HS-5 (cell line): ENCODE data around the gene ANKFN1.

Source experiments
- DNase-seq: peaks from one replicate; pipeline ENCODE4 v3.0.0-alpha.2; 2012; ENCODE audit warnings: low read depth

The ANKFN1 gene

DNA sequence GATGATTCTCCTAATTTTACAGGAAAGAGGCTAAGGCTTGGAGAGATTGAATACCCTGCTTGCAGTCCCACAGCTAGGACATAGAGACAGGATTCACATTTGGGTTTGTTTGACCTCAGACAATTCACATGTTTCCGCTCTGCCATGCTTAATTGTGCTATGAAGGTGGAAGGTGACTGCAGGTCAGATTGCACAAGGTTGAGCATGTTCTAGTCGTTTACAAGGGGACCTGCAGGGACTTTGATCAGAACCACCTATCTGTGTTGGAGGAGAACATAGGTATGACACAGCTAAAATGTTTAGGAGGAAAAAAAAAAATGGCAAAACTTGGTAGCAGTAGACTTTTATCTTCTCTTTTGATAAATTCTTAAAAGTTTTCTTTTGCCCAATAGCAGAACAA is 4.9 kb upstream of the ANKFN1 start:
- no peak for DNase-seq

DNA sequence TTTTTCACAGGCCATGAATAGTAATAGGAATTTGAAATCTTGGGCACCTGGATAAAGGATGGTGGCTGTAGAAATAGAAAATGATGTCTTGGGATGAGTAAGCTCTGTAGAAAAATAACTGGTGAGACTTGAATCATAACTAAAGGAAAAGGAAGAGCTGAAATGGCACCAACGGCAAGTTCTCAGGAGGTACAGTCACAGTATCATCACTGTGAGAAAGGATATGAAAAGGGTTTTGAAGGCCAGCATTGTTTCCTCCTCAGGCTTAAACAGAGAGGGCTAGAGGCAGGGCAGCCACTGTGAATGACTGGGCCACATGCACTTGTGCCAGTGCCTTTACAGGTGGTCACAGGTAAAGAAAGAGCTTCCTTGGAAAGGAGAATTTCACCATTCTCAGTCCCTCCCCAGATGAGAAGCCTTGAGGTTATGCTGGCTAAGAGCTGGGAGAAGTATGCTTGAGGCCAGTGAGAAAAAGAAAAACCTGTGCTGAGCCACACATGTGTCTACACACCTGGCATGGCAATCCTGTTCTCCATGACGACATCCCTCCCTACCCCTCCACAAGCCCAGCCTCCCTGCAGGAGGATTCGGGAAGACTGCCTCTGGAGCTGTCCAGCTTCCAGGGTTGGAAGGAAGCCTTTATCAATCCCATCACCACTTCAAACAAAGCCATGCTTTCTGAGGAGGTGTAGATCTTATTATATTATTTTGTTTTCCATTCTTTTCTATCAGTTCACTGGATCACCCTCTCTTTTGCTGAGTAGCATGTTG is 3.8 kb upstream of the ANKFN1 start:
- DNase-seq = no peak

DNA sequence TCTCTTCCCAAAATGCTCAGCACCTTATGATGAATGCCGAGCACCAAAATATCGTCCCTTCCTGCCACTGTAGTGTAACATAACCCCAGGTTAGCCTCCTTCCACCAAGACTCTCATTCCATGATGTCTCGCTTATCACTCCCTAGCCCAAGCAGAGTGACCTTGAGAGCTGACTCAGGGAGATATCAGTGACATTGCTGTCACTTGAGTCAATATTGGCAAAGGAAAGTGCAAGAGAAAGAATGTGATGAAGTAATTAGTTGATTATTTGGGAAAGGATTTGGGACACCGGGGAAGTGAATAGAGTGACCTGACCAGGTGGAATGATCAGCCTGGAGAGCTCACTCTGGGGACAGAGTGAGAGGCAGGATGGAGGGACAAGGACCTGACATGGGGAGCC is 2.6 kb upstream of the ANKFN1 start:
- DNase-seq = no peak

DNA sequence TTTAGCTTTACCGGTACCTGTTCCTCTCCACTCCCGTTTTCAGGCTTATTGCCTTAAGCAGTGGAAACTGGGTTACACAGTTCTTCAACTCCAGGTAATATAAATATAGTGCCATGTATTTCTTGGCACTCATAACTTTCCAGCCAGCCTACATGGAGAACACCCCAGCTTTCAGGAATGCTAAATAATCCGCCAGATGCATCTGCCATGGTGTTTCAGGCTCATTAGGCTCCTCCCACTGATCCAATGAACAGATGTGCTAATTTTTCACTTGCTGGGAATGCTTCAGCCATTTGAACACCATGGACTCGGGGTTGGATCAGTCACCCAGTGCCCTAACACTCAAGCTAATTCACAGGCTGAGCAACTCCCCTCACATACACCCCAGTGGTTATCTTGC is 4.6 kb downstream of the ANKFN1 start:
- DNase-seq = no peak

DNA sequence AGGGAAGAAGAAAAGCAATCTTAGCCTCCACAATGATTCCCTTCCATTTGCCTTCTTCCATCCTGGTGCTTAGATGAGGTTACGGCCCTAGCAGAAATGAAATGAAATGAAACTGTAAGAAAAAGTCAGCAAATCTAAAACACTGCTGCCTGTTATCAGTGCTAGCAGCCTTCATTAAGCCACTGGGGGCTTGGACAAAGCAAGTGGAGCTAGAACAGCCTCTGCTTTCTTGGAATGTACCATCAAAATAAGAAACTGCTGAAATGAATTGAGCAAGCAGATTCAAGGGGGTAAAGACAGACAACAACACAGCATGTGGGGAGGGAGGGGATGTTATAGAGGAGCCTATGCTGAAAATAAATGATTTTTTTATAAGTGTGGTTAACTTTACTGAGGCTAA is 5.1 kb downstream of the ANKFN1 start:
- no peak for DNase-seq

DNA sequence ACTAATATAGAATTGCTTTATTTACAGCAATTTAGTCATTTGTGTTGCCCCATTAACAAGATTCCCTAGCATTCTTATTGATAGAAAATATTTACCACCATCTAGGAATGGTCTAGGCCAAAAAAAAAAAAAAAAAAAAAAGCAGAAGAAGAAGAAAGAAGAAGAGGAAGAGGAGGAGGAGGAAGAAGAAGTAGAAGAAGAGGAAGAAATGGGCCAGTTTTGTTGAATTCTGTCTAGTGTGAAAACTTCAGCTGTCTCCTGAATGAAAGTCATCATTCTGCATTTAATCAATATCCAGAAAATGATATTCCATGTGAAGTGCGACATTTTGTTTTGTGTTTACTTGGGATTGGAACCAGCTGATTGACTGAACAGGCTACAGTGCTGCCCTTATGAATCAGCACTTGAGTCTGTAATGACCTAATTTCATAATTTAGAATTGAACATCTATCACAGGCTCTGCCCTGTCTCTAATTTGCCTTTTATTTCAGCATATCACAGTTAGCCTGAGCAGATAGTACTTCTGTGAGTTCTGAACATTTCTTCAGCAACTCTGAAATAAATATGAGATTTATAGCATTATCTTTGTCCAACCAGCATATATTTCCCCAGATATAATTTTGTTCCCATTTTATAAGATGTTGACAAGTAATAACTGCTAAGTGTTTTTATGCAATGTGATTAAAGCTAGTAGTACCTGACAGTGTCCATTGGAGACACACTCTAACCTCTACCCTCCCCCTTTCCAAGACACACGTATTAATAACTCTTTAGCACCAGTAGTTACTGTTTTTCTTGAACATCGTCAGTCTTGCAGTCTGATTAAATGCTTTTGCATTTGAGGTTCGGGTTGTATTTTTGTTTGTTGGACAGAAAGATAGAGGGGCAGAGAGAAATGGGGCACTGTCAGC is 5.9 kb downstream of the ANKFN1 start:
- DNase-seq = no peak

DNA sequence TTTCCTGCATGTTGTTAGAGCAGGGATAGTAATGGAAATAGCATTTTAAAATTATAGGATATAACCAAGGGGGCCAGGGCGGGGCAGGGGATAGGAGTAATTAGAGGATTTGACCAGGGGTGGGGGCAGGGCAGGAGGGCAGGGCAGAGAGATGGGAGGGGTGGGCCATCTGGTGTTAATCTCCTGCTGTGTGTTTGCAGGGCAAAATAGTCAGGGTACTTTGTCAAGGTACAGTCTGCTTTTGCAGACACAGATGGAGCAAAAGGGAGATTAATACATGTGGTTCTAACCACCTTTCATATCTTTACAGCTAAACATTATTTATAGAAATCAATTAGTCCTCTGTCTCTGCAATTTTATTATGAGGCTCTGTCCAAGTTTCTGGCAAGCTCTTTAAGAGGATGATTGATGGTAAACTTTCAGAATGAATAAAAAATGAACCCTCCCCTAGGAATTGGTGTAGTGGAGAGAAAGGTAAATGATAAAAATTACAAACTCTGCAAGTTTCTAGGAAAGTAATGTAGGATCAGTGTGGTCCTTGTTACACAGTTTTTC is 6.6 kb downstream of the ANKFN1 start:
- DNase-seq = no peak

DNA sequence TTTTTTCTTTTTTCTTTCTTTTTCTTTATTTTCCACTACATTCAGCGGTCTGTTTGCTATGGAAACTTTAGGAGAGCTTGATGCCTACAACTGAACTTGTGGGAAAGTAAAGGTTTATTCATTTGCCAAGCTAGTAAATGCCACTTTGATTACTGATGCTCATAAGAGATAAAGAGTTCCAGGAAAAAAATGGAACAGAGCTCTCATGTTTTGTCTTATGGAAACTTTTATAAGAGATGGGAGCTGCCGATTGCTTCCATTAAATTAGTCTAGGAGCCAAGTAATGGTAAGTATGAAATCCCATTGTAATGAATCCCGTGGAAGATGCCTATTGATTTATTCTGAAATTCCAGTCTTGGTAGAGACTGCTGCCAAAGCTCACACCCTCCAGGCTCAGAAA is 7.1 kb downstream of the ANKFN1 start:
- DNase-seq = no peak

DNA sequence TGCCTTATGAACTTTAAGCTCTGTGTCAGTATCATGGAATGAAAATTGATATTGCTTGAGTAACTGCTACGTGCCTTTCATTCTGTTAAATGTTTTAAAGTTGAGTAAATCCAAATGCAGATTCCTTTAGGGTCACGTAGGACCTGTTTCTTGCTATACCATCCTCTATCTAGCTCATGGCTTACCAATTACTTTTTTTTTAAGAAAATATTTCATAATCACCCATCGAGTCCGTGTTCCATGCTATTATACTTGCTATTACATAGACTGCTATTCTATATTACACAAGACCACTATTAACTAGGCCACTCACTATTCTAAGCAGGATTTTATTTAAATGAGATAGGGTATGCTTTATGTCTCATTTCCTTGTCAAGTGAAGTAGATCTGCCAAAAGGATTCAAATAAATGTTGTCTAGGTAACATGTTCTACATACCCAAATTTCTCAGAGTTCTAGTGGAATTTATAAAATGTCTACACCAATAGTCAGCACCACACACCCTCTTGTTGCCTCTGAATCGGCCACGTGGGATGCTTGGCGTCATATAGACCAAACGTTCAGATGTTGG is 11.9 kb downstream of the ANKFN1 start:
- peak; percentile 49 for DNase-seq

DNA sequence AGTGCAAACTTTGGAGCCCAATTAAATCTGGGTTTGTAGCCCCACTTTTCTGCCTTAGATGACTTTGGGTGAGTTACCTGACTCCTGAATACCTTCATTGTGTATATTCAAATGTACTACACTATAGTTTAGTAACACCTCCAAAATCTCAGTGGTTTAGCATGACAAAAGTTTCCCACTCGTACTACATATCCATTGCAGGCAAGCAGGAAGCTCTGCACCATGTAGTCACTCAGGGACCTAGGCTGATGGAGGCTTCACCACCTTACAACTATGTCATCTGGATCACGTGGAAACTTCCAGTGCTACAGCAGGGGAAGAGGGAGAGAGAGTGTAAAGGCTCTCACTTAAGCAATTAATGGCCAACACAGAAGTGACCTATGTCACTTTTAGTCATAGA is 14.2 kb downstream of the ANKFN1 start:
- DNase-seq = no peak

DNA sequence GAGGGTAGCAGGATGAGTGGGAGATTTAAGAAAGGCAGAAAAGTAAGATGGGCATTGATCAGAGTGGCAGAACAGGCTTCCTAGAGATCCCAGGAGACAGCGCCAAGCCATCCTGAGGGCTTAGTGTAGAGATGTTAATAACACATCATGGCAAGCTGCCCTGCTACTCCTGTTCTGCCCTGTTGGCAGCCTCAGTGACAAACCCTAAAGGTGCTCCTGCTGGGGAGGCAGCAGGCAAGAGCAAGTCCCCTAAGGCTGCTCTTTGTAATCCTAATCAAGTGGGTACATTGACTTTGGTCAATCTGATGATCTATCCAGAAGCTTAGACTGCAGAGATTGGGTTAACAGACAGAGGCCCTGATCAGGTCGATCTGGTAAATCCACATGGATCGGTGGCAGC is 16.3 kb downstream of the ANKFN1 start:
- no peak for DNase-seq

DNA sequence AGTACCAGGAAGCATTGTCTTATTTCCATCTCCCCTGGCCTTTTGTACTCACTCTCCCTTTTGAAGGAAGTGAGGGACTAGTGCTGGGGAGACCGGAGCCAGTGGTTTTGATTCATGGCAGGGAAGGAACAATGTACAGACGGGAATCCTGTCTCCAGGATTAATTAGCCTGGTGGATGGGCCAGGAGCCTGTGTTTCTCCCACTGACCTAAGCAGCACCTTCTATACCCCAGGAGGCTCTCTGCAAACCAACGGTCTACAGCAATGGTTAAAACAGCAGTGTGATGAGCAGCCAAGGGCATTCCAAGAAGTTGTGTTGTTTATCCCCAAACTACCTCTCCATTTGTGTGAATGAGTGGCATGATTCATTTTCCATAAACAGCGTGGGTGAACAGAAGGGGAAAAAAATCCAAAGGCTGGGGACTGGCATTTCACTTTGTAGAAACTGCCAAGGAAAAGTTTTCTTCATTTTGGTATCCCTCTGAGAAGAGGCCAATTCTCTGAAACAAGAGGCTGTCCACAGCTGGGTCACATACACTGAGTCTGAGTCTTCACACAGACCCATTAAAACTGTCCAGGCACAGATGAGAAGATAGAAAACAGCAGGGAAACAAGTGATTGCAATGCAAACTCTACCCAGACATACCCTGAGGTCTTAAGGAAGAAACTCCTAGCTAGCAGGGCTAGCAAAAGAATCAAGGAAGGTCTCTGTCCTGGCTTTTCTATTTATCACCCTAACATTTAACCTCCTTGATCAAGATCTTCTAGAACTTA is 18.1 kb downstream of the ANKFN1 start:
- DNase-seq = no peak

DNA sequence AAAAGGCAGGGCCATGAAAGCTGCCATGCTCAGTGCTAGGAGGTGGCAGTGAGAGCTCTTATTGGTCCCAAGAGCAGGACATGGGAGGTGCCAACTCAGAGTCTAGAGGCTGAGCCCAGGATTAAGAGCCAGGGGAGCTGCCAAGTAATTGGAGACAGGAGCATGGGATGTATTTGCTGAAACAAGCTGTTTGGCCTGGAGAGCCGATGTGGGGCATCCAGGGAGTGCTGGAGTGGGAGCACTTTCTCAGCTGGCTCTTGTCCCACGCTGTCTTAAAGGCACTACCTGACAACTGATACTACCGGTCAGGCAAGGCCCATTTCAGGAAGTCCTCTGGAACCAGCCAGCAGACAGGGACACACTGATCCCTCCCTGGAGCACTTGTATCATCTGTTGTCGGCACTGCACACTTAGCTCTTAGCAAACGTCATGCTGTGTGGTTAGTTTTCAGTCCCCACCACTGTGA is 19.3 kb downstream of the ANKFN1 start:
- no peak for DNase-seq

DNA sequence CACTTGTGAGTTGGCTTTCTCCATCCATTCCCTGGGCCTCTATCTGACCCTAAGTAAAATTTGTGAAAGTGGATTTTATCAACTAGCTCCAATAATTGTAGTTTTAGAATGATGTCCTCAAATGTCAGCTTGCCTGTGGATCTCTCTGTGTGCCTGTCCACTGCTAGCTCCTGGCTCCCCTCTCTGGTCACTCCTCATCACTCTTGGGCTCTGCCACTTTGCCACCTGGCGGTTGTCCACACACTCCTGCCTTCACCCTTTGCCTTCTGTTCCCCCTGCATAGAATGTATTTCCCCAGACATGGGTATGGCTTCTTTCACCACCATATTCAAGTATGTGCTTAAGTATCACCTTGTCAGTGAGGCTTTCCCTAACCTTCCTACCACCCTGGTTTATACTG is 19.8 kb downstream of the ANKFN1 start:
- no peak for DNase-seq

DNA sequence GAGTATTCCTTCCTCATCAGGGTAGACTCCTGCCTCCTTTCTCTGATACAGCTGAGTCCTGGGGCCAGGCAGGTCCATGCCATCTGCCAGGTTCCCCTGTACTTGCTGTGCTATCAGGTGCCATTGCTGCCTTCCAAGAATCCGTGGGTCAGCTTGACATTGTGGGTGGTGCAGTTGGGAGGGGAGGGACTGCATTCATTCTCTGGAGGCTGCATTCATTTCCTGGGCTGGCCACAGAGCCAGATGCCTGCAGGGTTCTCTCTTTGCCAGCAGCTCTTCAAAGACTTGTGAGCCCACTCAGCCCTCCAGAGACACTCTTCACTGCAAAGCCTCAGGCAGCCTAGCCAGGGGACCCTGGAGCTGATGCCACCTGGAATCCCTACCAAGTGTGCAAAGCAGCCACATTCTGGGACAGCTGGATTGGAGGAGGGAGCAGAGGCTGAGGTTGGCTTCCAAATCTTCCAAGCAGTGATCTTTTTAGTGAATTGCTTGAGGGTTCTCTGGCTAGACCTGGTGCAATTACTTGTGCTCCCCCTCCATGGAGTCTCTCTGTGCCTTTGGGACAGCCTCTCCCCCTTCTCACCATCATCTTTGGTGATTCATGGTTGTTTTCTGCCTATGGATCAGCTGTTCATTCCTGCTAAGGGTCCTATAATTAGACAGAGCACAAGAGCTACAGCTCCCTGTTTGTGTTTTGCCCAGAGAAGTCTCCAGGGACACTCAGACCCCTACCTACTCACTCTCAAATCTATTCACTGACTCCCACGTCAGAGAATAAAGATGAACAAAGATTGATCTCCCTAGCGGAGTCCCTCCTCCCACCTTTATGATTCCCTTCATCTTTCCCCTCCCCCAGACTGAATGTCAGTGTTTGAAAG is 20.9 kb downstream of the ANKFN1 start:
- no peak for DNase-seq

DNA sequence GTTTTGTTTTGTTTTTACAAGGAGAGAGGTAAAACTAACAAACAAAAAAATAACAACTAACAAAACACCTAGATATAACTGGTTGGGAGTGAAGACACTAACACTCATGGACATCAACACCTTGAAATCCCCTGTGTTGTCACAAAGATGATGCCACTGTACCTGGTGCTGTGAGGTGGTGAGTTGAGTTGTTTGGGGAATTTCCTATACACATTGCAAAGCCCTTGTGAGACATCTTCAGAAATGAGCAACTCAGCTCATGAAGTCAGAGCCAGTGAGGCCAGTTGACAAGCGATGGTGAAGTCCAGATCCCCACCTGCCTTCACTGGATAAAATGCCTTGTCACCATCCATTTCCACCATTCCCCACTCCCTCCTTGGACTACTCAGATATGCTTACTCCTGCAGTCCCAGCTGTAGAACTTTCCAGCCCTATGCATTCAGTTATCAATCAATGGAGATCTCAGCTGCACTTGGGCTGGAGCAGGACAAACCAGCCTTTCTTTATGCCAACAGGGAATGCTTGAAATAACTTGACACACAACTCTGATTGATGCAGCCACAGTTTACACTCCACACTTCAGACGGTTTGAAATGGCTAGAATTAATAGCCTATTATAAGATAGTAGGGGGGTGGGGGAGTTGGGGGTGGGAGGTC is 22.2 kb downstream of the ANKFN1 start:
- no peak for DNase-seq

DNA sequence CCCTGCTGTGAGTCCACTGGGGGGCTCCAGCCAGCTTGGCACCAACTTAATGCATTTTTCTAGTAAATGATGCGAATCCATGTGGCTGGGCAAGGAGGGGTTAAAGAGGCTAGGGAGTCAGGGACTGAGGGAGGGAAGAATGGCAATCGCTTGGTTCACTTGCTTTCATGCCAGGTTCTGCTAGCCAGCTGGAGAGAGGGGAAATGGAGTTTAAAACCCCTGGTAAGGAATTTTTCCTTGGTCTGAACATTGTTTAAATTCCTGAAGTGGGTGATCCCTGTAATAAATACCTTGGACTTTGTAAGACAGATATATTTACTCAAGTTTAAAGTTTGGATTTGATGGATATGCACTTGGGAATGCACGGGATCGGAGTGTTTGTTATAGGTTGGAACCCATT is 22.8 kb downstream of the ANKFN1 start:
- no peak for DNase-seq

DNA sequence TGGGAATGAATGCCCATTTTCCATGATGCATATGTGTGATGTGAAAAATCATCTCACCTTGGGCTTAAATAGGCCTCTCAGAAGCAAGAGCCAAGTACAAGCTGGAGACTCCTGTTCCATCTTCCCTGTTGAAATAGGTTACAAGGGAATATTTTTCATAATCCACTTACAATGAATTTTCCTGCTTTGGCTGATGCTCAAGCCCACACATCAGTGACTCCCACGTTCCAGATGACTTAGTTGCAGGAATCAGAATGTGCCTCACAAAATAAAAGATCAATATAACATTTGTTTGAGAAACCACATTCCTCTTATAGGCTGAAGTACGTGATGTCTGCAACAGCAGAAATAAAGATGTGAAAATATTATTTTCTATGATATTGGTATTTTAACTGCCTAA is 24.1 kb downstream of the ANKFN1 start:
- no peak for DNase-seq

DNA sequence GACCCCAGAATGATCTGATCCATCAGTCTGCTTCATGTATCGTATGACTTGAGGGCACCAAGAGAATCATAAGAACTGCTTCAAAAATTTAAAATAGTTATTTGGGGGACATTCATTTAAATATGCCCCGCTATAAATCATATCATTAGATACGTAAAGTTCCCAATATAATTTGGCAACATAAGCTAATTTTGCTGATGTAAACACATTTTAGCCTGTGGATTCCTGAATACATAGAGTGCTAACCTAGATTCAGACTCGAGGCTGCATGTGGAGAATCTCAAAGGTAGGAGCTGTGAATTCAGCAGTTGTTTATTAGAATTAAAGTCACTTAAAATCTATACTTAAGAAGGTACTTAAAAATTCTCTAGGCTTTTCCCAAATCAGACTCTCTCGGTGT is 24.9 kb downstream of the ANKFN1 start:
- DNase-seq = no peak

DNA sequence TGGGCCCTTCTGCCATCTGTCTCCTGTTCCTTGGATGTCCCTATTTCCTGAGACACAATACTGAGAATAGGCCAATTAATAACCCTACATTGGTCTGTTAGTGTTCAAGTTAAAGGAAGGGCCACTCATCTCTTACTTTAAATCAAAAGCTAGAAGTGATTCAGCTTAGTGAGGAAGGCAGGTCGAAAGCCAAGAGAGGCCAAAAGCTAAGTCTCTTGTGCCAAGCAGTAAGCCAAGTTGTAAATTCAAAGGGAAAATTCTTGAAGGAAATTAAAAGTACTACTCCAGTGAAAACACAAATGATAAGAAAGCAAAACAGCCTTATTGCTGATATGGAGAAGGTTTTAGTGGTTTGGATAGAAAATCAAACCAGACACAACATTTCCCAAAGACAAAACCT is 28.8 kb downstream of the ANKFN1 start:
- DNase-seq = no peak
